GM21447 (cell line): ENCODE data around the gene ATAD2B.

Source experiments
- ATAC-seq: cut with Tn5 transposase; IDR thresholded peaks from one replicate; pipeline ENCODE4 v1.9.1; 2021; ENCODE audit not compliant: unreplicated experiment

ATAD2B gene

GRCh38 chr2:23705771-23706612 lies 220.9 kb downstream of the ATAD2B start:
- no peak for ATAC-seq

GRCh38 chr2:23703583-23704385 lies 223.1 kb downstream of the ATAD2B start:
- no peak for ATAC-seq

- ATAC-seq = no peak
Observed at GRCh38 chr2:23703037-23703582, 223.8 kb downstream of the ATAD2B start.

GRCh38 chr2:23700627-23701026 lies 226.3 kb downstream of the ATAD2B start:
- ATAC-seq = no peak

GRCh38 chr2:23699580-23699925 lies 227.4 kb downstream of the ATAD2B start:
- ATAC-seq = no peak

GRCh38 chr2:23698721-23699579 lies 228.0 kb downstream of the ATAD2B start:
- no peak for ATAC-seq
